ENCODE data around the gene BNC2.

BNC2 gene

DNA sequence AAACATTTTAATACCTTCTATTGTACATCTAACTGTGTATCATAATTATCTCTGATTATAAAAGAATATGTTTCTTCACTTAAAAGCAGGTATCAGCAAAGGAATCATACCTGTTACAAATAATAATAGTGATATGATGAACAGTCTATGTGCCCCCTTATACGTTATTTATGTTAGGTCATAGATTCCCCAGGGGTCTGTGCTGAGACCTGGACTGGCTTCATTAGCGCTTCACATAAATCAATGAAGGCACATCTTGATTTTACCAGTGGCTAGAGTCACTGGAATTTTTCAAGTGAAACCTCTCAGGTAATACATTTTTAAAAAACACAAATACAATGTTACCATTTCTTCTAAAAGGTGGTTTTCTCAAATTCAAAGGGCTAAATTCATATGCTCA is 275.2 kb downstream of the BNC2 start:
- TF ChIP-seq NFRKB (IDR thresholded peaks at IDR 0.05) (no peak), SP1 (IDR thresholded peaks at IDR 0.05) (no peak), PKNOX1 (IDR thresholded peaks at IDR 0.05) (no peak), FOXA1 (IDR thresholded peaks at IDR 0.05) (no peak), TARDBP (IDR thresholded peaks at IDR 0.05) (no peak), HDGF (IDR thresholded peaks at IDR 0.05; ENCODE audit: borderline replicate concordance) (no peak), ELF4 (IDR thresholded peaks at IDR 0.05) (no peak), L3MBTL2 (conservative IDR thresholded peaks at IDR 0.05) (no peak), ARNT (IDR thresholded peaks at IDR 0.05) (no peak), BHLHE40 (IDR thresholded peaks at IDR 0.05; ENCODE audit: borderline replicate concordance) (no peak), FOXK2 (IDR thresholded peaks at IDR 0.05) (no peak), SUZ12 (IDR thresholded peaks at IDR 0.05) (no peak), ZNF384 (IDR thresholded peaks at IDR 0.05) (no peak), CTBP1 (IDR thresholded peaks at IDR 0.05; ENCODE audit: borderline replicate concordance) (no peak), FOXM1 (IDR thresholded peaks at IDR 0.05; ENCODE audit: borderline replicate concordance) (no peak), LEF1 (IDR thresholded peaks at IDR 0.05; ENCODE audit: borderline replicate concordance) (no peak)
- POLR2A ChIA-PET, result no interaction called here
- CTCF ChIA-PET, result no interaction called here
- no peak for DNase-seq (ENCODE audit: extremely low spot score)

GRCh38 chr9:16594787-16595186 is 275.7 kb downstream of the BNC2 start:
- POLR2A ChIA-PET, result no interaction called here
- DNase-seq (ENCODE audit: extremely low spot score), result no peak
- TF ChIP-seq FOXA1 (IDR thresholded peaks at IDR 0.05) (no peak), FOXK2 (IDR thresholded peaks at IDR 0.05) (no peak), L3MBTL2 (conservative IDR thresholded peaks at IDR 0.05) (no peak), NFRKB (IDR thresholded peaks at IDR 0.05) (no peak)
- CTCF ChIA-PET, result no interaction called here

DNA sequence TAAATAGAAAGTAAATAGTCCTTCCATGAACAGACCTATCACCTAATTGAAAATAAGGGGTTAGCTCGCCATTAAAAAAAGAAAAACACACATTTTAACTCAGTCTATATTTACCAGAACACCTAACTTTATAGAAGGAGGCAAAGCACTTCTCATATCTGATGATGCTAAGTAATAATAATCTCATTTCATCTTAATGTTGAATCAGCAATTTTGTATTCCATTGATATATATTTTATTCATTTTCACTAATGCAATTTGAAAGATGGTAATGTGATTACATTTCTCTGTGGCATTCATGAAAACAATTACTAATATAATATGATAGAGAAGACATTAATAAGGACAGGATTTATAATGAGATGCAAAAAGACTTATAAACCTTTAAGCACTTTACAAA is 276.7 kb downstream of the BNC2 start:
- POLR2A ChIA-PET, result no interaction called here
- CTCF ChIA-PET, result no interaction called here
- TF ChIP-seq ARNT (IDR thresholded peaks at IDR 0.05), result no peak
- no peak for TF ChIP-seq L3MBTL2 (conservative IDR thresholded peaks at IDR 0.05)
- TF ChIP-seq CTBP1 (IDR thresholded peaks at IDR 0.05; ENCODE audit: borderline replicate concordance), result no peak
- TF ChIP-seq FOXK2 (IDR thresholded peaks at IDR 0.05), result no peak
- TF ChIP-seq TARDBP (IDR thresholded peaks at IDR 0.05), result no peak
- TF ChIP-seq BHLHE40 (IDR thresholded peaks at IDR 0.05; ENCODE audit: borderline replicate concordance), result no peak
- no peak for TF ChIP-seq PKNOX1 (IDR thresholded peaks at IDR 0.05)
- no peak for TF ChIP-seq ZNF384 (IDR thresholded peaks at IDR 0.05)
- TF ChIP-seq FOXA1 (IDR thresholded peaks at IDR 0.05), result no peak
- TF ChIP-seq HDGF (IDR thresholded peaks at IDR 0.05; ENCODE audit: borderline replicate concordance), result no peak
- no peak for TF ChIP-seq FOXM1 (IDR thresholded peaks at IDR 0.05; ENCODE audit: borderline replicate concordance)
- TF ChIP-seq LEF1 (IDR thresholded peaks at IDR 0.05; ENCODE audit: borderline replicate concordance), result no peak
- no peak for TF ChIP-seq SP1 (IDR thresholded peaks at IDR 0.05)
- no peak for TF ChIP-seq SUZ12 (IDR thresholded peaks at IDR 0.05)
- TF ChIP-seq NFRKB (IDR thresholded peaks at IDR 0.05), result no peak
- no peak for TF ChIP-seq ELF4 (IDR thresholded peaks at IDR 0.05)
- no peak for DNase-seq (ENCODE audit: extremely low spot score)

DNA sequence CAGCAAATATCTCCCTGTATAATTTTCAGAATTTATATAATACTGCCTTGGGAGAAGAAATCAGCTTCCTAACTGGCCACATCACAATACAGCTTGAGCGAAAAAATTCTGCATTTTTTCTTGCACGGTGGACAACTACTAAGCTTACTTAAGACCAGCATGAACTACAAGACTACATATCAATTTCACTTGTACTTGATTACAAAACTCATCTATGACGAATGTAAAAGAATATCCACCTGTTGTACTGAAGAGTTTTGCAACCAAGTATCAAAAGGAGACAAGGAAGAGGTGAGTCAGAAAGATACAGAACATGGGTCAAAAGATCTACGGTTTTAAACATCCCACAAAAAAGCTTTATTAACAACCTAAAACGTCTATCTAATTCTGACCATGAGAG is 279.4 kb downstream of the BNC2 start:
- ChIA-PET CTCF (no interaction called here), POLR2A (no interaction called here)
- no peak for TF ChIP-seq FOXA1 (IDR thresholded peaks at IDR 0.05)
- TF ChIP-seq ARNT (IDR thresholded peaks at IDR 0.05), result no peak
- TF ChIP-seq L3MBTL2 (conservative IDR thresholded peaks at IDR 0.05), result no peak
- no peak for TF ChIP-seq TARDBP (IDR thresholded peaks at IDR 0.05)
- no peak for TF ChIP-seq ZNF384 (IDR thresholded peaks at IDR 0.05)
- no peak for DNase-seq (ENCODE audit: extremely low spot score)

DNA sequence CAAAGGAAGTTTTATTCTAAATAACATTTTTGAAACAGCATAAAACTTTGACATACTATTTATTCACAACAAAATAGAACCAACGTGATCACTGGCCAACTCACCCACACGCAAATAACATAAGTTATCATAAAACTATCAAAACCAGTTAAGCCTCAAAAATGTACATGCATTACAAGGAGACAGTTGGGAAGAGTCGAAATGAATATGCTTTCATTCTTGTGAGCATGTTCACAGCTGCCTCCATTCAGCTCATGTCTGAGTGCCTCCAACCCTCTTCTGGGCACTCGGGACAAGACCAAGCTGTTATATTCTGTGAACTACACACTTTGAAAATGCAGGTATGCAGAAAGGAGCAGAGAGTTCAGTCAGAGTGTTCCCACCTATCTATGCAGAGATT is 284.9 kb downstream of the BNC2 start:
- ChIA-PET POLR2A (no interaction called here), CTCF (no interaction called here)
- TF ChIP-seq FOXA1 (IDR thresholded peaks at IDR 0.05) (no peak), FOXK2 (IDR thresholded peaks at IDR 0.05) (no peak), BHLHE40 (IDR thresholded peaks at IDR 0.05; ENCODE audit: borderline replicate concordance) (no peak), ELF4 (IDR thresholded peaks at IDR 0.05) (no peak), SP1 (IDR thresholded peaks at IDR 0.05) (no peak), SUZ12 (IDR thresholded peaks at IDR 0.05) (no peak), NFRKB (IDR thresholded peaks at IDR 0.05) (no peak), ZNF384 (IDR thresholded peaks at IDR 0.05) (no peak)
- no peak for DNase-seq (ENCODE audit: extremely low spot score)

DNA sequence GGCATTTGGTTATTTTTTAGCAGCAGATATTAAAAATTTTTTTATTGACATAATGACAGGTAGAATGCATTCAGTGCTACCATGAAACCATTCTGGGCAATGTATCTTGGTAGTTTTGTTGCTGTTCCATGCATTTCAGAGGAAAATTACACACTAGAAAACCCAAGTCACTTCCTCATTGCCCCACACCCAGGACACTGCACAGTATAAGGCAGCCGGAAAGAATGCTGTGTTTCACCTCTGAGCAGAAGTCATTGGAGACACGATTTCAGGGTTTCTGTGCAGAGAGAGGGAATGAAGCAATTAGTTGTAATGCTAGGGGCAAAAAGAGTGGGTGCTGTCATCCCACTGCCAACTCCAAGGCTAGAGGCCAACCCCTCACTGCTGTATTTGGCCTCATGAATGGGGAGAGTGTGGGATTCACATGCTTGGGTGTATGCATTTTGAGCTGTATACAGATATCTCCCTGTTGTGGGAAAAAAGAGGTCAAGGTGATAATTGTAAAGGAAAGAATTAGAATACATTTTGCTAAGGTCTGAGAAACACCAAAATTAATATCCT is 290.5 kb downstream of the BNC2 start:
- no peak for TF ChIP-seq LEF1 (IDR thresholded peaks at IDR 0.05; ENCODE audit: borderline replicate concordance)
- no peak for TF ChIP-seq SP1 (IDR thresholded peaks at IDR 0.05)
- TF ChIP-seq FOXA1 (IDR thresholded peaks at IDR 0.05), result no peak
- no peak for TF ChIP-seq ARNT (IDR thresholded peaks at IDR 0.05)
- no peak for TF ChIP-seq FOXM1 (IDR thresholded peaks at IDR 0.05; ENCODE audit: borderline replicate concordance)
- DNase-seq (ENCODE audit: extremely low spot score), result no peak
- POLR2A ChIA-PET, result no interaction called here
- CTCF ChIA-PET, result no interaction called here

- ChIA-PET POLR2A (no interaction called here), CTCF (interaction anchor here (0.6 kb wide), 1 partner anchor 150 kb away, joined by 6 read pairs; no protein-coding TSS in a partner anchor)
- DNase-seq (ENCODE audit: extremely low spot score), result no peak
- TF ChIP-seq LEF1 (IDR thresholded peaks at IDR 0.05; ENCODE audit: borderline replicate concordance) (no peak), PKNOX1 (IDR thresholded peaks at IDR 0.05) (no peak), SP1 (IDR thresholded peaks at IDR 0.05) (no peak), HDGF (IDR thresholded peaks at IDR 0.05; ENCODE audit: borderline replicate concordance) (no peak), ZNF384 (IDR thresholded peaks at IDR 0.05) (no peak), FOXM1 (IDR thresholded peaks at IDR 0.05; ENCODE audit: borderline replicate concordance) (no peak), FOXK2 (IDR thresholded peaks at IDR 0.05) (no peak), BHLHE40 (IDR thresholded peaks at IDR 0.05; ENCODE audit: borderline replicate concordance) (no peak), ELF4 (IDR thresholded peaks at IDR 0.05) (no peak)
Observed at GRCh38 chr9:16575986-16576245, 294.6 kb downstream of the BNC2 start.
